MM.1S (cell line): ENCODE measurements around the gene MRPL38.

Experiments
- DNase-seq: peaks from one replicate; pipeline ENCODE4 v3.0.0-alpha.2; 2015
- H2AFZ ChIP-seq: fragments of 300-600 bp; sonication (generic); 2 replicates; pipeline ENCODE4 v1.6.0; 2016; ENCODE audit warnings: antibody characterized with exemption, low read length
- H3F3A ChIP-seq: fragments of 300-600 bp; sonication (generic); 2 replicates; pipeline ENCODE4 v1.6.1; 2016; ENCODE audit warnings: mild to moderate bottlenecking, antibody characterized with exemption, low read length, moderate library complexity, mixed read lengths; ENCODE audit not compliant: insufficient read depth
- H3K27ac ChIP-seq: fragments of 300-600 bp; sonication (generic); 2 replicates; pipeline ENCODE4 v1.5.1; 2016; ENCODE audit warnings: mild to moderate bottlenecking, low read length
- H3K27me3 ChIP-seq: fragments of 300-600 bp; sonication (generic); replicated peaks from 2 replicates; pipeline ENCODE4 v1.6.0; 2016; ENCODE audit warnings: low read length; ENCODE audit not compliant: insufficient read depth
- H3K36me3 ChIP-seq: fragments of 300-600 bp; sonication (generic); replicated peaks from 2 replicates; pipeline ENCODE4 v1.6.1; 2016; ENCODE audit warnings: mild to moderate bottlenecking, low read length, mixed read lengths; ENCODE audit not compliant: insufficient read depth
- H3K4me1 ChIP-seq: fragments of 300-600 bp; sonication (generic); 2 replicates; pipeline ENCODE4 v1.6.1; 2016; ENCODE audit warnings: low read length, mixed read lengths
- H3K4me2 ChIP-seq: fragments of 300-600 bp; sonication (generic); 2 replicates; pipeline ENCODE4 v1.6.0; 2016; ENCODE audit warnings: low read depth, low read length
- H3K4me3 ChIP-seq: fragments of 300-600 bp; sonication (generic); 2 replicates; pipeline ENCODE4 v1.5.1; 2016; ENCODE audit warnings: low read length, mixed read lengths
- H3K79me2 ChIP-seq: fragments of 300-600 bp; sonication (generic); 2 replicates; pipeline ENCODE4 v1.6.1; 2016; ENCODE audit warnings: mixed run types, low read length, mixed read lengths
- H3K9ac ChIP-seq: fragments of 300-600 bp; sonication (generic); 2 replicates; pipeline ENCODE4 v1.6.1; 2016; ENCODE audit warnings: low read length, mixed read lengths
- H3K9me2 ChIP-seq: fragments of 300-600 bp; sonication (generic); replicated peaks from 2 replicates; pipeline ENCODE4 v1.6.1; 2016; ENCODE audit warnings: mild to moderate bottlenecking, low read length, mixed read lengths; ENCODE audit not compliant: insufficient read depth
- H3K9me3 ChIP-seq: fragments of 300-600 bp; sonication (generic); replicated peaks from 2 replicates; pipeline ENCODE4 v1.6.1; 2016; ENCODE audit warnings: mild to moderate bottlenecking, low read length, mixed read lengths; ENCODE audit not compliant: insufficient read depth
- H4K20me1 ChIP-seq: fragments of 300-600 bp; sonication (generic); 2 replicates; pipeline ENCODE4 v1.6.1; 2016; ENCODE audit warnings: mild to moderate bottlenecking, low read length, moderate library complexity, mixed read lengths; ENCODE audit not compliant: insufficient read depth
- CTCF ChIP-seq: fragments of 300-600 bp; sonication (generic); IDR thresholded peaks from 2 replicates; pipeline ENCODE4 v1.5.1; 2016; ENCODE audit warnings: antibody characterized with exemption, low read length, mixed read lengths
- EZH2 ChIP-seq: fragments of 300-600 bp; sonication (generic); optimal IDR thresholded peaks from 2 replicates; pipeline ENCODE3; 2017; ENCODE audit warnings: low read depth, mild to moderate bottlenecking, antibody characterized with exemption, low read length, mixed read lengths
- EZH2phosphoT487 ChIP-seq: fragments of 300-600 bp; sonication (generic); IDR thresholded peaks from 2 replicates; pipeline ENCODE4 v1.6.1; 2018; ENCODE audit warnings: antibody characterized with exemption, low read length

MRPL38 gene

GRCh38 chr17:75920045-75920560 lies 15.4 kb upstream of the MRPL38 start:
- Histone ChIP-seq H3K36me3 (no peaks in the 10 kb centered on the region), H3K4me1 (no peaks in the 10 kb centered on the region), H4K20me1 (no peaks in the 10 kb centered on the region), H3K4me3 (no peak overlapping the region), H3K9me3 (no peaks in the 10 kb centered on the region), H3K79me2 (no peaks in the 10 kb centered on the region), H3K27ac (no peak overlapping the region), H3K9ac (no peak overlapping the region), H3K9me2 (no peaks in the 10 kb centered on the region), H3K27me3 (no peaks in the 10 kb centered on the region), H3K4me2 (no peak overlapping the region), H2AFZ (no peak overlapping the region), H3F3A (no peaks in the 10 kb centered on the region)
- no peak for DNase-seq
- no peak for TF ChIP-seq CTCF
- no peak for TF ChIP-seq EZH2phosphoT487
- TF ChIP-seq EZH2: no peak

GRCh38 chr17:75919611-75920010 lies 14.9 kb upstream of the MRPL38 start:
- H3K9me2 ChIP-seq: no peaks in the 10 kb centered on the region
- H3K9me3 ChIP-seq: no peaks in the 10 kb centered on the region
- no peak overlapping the region for H3K9ac ChIP-seq
- H4K20me1 ChIP-seq: no peaks in the 10 kb centered on the region
- no peaks in the 10 kb centered on the region for H3K79me2 ChIP-seq
- no peaks in the 10 kb centered on the region for H3K4me1 ChIP-seq
- H3K27me3 ChIP-seq: no peaks in the 10 kb centered on the region
- H3F3A ChIP-seq: no peaks in the 10 kb centered on the region
- no peak overlapping the region for H3K27ac ChIP-seq
- H2AFZ ChIP-seq: no peak overlapping the region
- H3K4me3 ChIP-seq: no peak overlapping the region
- H3K4me2 ChIP-seq: no peak overlapping the region
- no peak for TF ChIP-seq EZH2
- TF ChIP-seq EZH2phosphoT487: no peak
- no peak for TF ChIP-seq CTCF
- no peaks in the 10 kb centered on the region for H3K36me3 ChIP-seq
- DNase-seq: no peak

GRCh38 chr17:75917917-75918445 lies 13.3 kb upstream of the MRPL38 start:
- Histone ChIP-seq H3F3A (no peaks in the 10 kb centered on the region), H3K4me2 (no peak overlapping the region), H3K4me3 (no peak overlapping the region), H3K9me2 (no peaks in the 10 kb centered on the region), H3K9ac (no peak overlapping the region), H4K20me1 (no peaks in the 10 kb centered on the region), H3K4me1 (no peaks in the 10 kb centered on the region), H3K36me3 (no peaks in the 10 kb centered on the region), H3K27ac (no peak overlapping the region), H3K27me3 (no peaks in the 10 kb centered on the region), H2AFZ (no peak overlapping the region), H3K9me3 (no peaks in the 10 kb centered on the region), H3K79me2 (no peaks in the 10 kb centered on the region)
- TF ChIP-seq EZH2 (no peak), EZH2phosphoT487 (no peak), CTCF (no peak)
- DNase-seq: no peak
